WTC11 (cell line): Measurements from ENCODE around the gene DMD. TPM values are rescaled to one million over a fixed set of nuclear protein-coding genes. Genes with fewer than 3 reads are reported as not detected.

ENCODE experiments used
- ATAC-seq: fragments of 200-7000 bp; cut with Tn5 transposase; 2 replicates; pipeline ENCODE4 v1.10.0; 2021; ENCODE audit warnings: mild to moderate bottlenecking, moderate library complexity
- CTCF ChIA-PET: fragments of 300-600 bp; sonication (Branson Sonifier 250); formaldehyde crosslinking; loops from one replicate; lab custom pipeline; 2021; ENCODE audit warnings: antibody characterized with exemption; lab: Charles Lee
- POLR2A ChIA-PET: fragments of 350-600 bp; sonication (Branson Sonifier 250); formaldehyde crosslinking; loops from one replicate; lab custom pipeline; 2021; ENCODE audit warnings: antibody characterized with exemption; lab: Charles Lee
- DNase-seq: peaks from one replicate; pipeline ENCODE4 v3.0.0; 2021; ENCODE audit warnings: low spot score
- H3K27ac Mint-ChIP-seq: 2 replicates; pipeline ENCODE4 v1.8.0; 2021; ENCODE audit warnings: mixed read lengths
- H3K27me3 Mint-ChIP-seq: 2 replicates; pipeline ENCODE4 v1.8.0; 2021; ENCODE audit warnings: low read depth, mild to moderate bottlenecking, moderate library complexity, mixed read lengths
- H3K36me3 Mint-ChIP-seq: 2 replicates; pipeline ENCODE4 v1.8.0; 2021; ENCODE audit warnings: mixed read lengths
- H3K4me1 Mint-ChIP-seq: 2 replicates; pipeline ENCODE4 v1.8.0; 2022; ENCODE audit warnings: mixed read lengths
- H3K4me3 Mint-ChIP-seq: 2 replicates; pipeline ENCODE4 v1.8.0; 2021; ENCODE audit warnings: mild to moderate bottlenecking, moderate library complexity, mixed read lengths
- H3K9me3 Mint-ChIP-seq: 2 replicates; pipeline ENCODE4 v1.8.0; 2021; ENCODE audit warnings: mixed read lengths
- ATF1 ChIP-seq: sonication (generic); formaldehyde crosslinking; IDR thresholded peaks from 2 replicates; pipeline ENCODE4 v1.8.1; 2023; ENCODE audit warnings: mild to moderate bottlenecking, moderate library complexity, missing genetic modification reagents
- CREB1 ChIP-seq: sonication (generic); formaldehyde crosslinking; IDR thresholded peaks from 2 replicates; pipeline ENCODE4 v1.8.0; 2023; ENCODE audit warnings: mild to moderate bottlenecking, missing genetic modification reagents
- EMX1 ChIP-seq: fragments of 250-450 bp; sonication (Bioruptor Pico); IDR thresholded peaks from 2 replicates; pipeline ENCODE4 v1.8.0; 2021; ENCODE audit warnings: mild to moderate bottlenecking
- FOXJ3 ChIP-seq: sonication (generic); formaldehyde crosslinking; IDR thresholded peaks from 2 replicates; pipeline ENCODE4 v1.9.0; 2021; ENCODE audit warnings: missing genetic modification reagents, mild to moderate bottlenecking, borderline replicate concordance
- JUN ChIP-seq: sonication (generic); formaldehyde crosslinking; IDR thresholded peaks from 2 replicates; pipeline ENCODE4 v1.8.0; 2023; ENCODE audit warnings: mild to moderate bottlenecking, missing genetic modification reagents
- SMAD3 ChIP-seq: sonication (generic); formaldehyde crosslinking; IDR thresholded peaks from 2 replicates; pipeline ENCODE4 v1.8.0; 2022; ENCODE audit warnings: missing genetic modification reagents, mild to moderate bottlenecking, borderline replicate concordance
- TCF7 ChIP-seq: sonication (generic); formaldehyde crosslinking; IDR thresholded peaks from 2 replicates; pipeline ENCODE4 v1.8.0; 2022; ENCODE audit warnings: mild to moderate bottlenecking, low read depth, missing genetic modification reagents, moderate library complexity
- TEAD1 ChIP-seq: sonication (generic); formaldehyde crosslinking; IDR thresholded peaks from 2 replicates; pipeline ENCODE4 v1.8.0; 2022; ENCODE audit warnings: mild to moderate bottlenecking, missing genetic modification reagents
- ZNF121 ChIP-seq: sonication (generic); formaldehyde crosslinking; IDR thresholded peaks from 2 replicates; pipeline ENCODE4 v1.8.0; 2023; ENCODE audit warnings: missing genetic modification reagents
- ZNF396 ChIP-seq: fragments of 250-450 bp; sonication (Bioruptor Pico); IDR thresholded peaks from 2 replicates; pipeline ENCODE4 v1.8.0; 2021; ENCODE audit warnings: mild to moderate bottlenecking, moderate library complexity, borderline replicate concordance
- total RNA-seq: library from RNA; stranded (reverse); gene quantifications from 3 replicates; pipeline ENCODE4 v1.2.3, GENCODE V29; 2021
- TF ChIP-seq, protein P1 (sequence below): sonication (generic); formaldehyde crosslinking; conservative IDR thresholded peaks from 2 replicates; pipeline ENCODE4 v1.8.1; 2022; ENCODE audit warnings: mild to moderate bottlenecking, missing genetic modification reagents
- TF ChIP-seq, protein P2 (sequence below): sonication (generic); formaldehyde crosslinking; IDR thresholded peaks from 2 replicates; pipeline ENCODE4 v1.8.0; 2022; ENCODE audit warnings: mild to moderate bottlenecking, missing genetic modification reagents
- TF ChIP-seq, protein P3 (sequence below): fragments of 250-450 bp; sonication (Bioruptor Pico); IDR thresholded peaks from 2 replicates; pipeline ENCODE4 v1.9.0; 2021; ENCODE audit warnings: moderate library complexity, mild to moderate bottlenecking, inconsistent platforms, borderline replicate concordance
- TF ChIP-seq, protein P4 (sequence below): fragments of 250-450 bp; sonication (Bioruptor Pico); IDR thresholded peaks from 2 replicates; pipeline ENCODE4 v1.9.0; 2021; ENCODE audit warnings: mild to moderate bottlenecking
- TF ChIP-seq, protein P5 (sequence below): sonication (generic); formaldehyde crosslinking; IDR thresholded peaks from 2 replicates; pipeline ENCODE4 v1.8.0; 2023; ENCODE audit warnings: missing genetic modification reagents
- TF ChIP-seq, protein P6 (sequence below): fragments of 250-450 bp; sonication (Bioruptor Pico); conservative IDR thresholded peaks from 2 replicates; pipeline ENCODE4 v1.9.0; 2021; ENCODE audit warnings: mild to moderate bottlenecking
- TF ChIP-seq, protein P7 (sequence below): sonication (generic); formaldehyde crosslinking; IDR thresholded peaks from 2 replicates; pipeline ENCODE4 v1.8.0; 2022; ENCODE audit warnings: mild to moderate bottlenecking, missing genetic modification reagents

The DMD gene
- total RNA-seq, 1 experiment from 2014 or later, result 9.1 TPM

DNA sequence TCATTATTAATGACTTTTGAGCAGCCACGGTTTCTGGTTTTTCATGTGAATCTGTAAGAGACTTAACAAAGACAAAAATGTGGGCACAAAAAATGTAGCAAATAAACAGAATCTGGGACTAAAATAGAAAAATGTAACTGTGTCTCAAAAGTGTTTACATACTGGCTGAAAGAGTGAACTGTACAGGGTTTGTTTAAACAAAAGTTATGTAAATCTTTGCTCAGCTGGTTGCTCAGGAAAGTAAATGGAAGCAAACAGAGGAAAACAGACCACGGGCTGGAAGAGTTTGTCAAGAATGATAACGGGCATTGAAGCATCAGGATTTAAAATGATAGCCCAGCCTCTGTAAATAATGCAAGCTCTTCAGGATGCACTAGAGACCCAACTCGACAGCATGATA, 1217.7 kb downstream of the DMD start:
- POLR2A ChIA-PET, result no interaction called here
- DNase-seq, result no peak

DNA sequence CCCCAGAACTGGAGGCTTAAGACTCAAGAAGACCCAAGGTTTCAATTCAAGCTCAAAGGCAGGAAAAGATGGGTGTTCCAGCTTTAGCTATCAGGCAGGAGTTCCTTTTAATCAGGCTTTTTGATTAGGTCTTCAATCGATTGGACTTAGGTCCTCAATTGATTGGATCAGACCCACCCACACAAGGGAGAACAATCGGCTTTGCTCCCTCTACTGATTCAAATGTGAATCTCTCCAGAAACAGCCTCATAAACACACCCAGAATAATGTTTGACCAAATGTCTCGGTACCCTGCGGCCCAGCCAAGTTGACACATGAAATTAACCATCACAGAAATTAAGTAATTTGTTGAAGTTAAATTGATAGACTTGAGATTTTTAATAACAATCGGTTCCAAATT, 1222.4 kb downstream of the DMD start:
- ChIA-PET CTCF (no interaction called here), POLR2A (no interaction called here)
- Mint-ChIP-seq H3K4me1 (no peaks in the 10 kb centered on the region), H3K4me3 (no peak overlapping the region), H3K27ac (no peak overlapping the region)
- ATAC-seq (no peak), DNase-seq (no peak)
- TF ChIP-seq JUN (CRISPR knock-in tag), result no peak
- TF ChIP-seq, protein P1, sequence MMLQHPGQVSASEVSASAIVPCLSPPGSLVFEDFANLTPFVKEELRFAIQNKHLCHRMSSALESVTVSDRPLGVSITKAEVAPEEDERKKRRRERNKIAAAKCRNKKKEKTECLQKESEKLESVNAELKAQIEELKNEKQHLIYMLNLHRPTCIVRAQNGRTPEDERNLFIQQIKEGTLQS (CRISPR knock-in tag), result no peak
- no peak for TF ChIP-seq EMX1 (CRISPR knock-in tag)
- TF ChIP-seq, protein P2, sequence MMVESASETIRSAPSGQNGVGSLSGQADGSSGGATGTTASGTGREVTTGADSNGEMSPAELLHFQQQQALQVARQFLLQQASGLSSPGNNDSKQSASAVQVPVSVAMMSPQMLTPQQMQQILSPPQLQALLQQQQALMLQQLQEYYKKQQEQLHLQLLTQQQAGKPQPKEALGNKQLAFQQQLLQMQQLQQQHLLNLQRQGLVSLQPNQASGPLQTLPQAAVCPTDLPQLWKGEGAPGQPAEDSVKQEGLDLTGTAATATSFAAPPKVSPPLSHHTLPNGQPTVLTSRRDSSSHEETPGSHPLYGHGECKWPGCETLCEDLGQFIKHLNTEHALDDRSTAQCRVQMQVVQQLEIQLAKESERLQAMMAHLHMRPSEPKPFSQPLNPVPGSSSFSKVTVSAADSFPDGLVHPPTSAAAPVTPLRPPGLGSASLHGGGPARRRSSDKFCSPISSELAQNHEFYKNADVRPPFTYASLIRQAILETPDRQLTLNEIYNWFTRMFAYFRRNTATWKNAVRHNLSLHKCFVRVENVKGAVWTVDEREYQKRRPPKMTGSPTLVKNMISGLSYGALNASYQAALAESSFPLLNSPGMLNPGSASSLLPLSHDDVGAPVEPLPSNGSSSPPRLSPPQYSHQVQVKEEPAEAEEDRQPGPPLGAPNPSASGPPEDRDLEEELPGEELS (CRISPR knock-in tag), result no peak
- no peak for TF ChIP-seq ZNF396 (CRISPR knock-in tag)
- TF ChIP-seq SMAD3, result no peak
- TF ChIP-seq, protein P3, sequence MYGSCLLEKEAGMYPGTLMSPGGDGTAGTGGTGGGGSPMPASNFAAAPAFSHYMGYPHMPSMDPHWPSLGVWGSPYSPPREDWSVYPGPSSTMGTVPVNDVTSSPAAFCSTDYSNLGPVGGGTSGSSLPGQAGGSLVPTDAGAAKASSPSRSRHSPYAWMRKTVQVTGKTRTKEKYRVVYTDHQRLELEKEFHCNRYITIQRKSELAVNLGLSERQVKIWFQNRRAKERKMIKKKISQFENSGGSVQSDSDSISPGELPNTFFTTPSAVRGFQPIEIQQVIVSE (CRISPR knock-in tag), result no peak
- no peak for TF ChIP-seq TCF7 (CRISPR knock-in tag)
- no peak for TF ChIP-seq ATF1 (CRISPR knock-in tag)
- TF ChIP-seq, protein P4, sequence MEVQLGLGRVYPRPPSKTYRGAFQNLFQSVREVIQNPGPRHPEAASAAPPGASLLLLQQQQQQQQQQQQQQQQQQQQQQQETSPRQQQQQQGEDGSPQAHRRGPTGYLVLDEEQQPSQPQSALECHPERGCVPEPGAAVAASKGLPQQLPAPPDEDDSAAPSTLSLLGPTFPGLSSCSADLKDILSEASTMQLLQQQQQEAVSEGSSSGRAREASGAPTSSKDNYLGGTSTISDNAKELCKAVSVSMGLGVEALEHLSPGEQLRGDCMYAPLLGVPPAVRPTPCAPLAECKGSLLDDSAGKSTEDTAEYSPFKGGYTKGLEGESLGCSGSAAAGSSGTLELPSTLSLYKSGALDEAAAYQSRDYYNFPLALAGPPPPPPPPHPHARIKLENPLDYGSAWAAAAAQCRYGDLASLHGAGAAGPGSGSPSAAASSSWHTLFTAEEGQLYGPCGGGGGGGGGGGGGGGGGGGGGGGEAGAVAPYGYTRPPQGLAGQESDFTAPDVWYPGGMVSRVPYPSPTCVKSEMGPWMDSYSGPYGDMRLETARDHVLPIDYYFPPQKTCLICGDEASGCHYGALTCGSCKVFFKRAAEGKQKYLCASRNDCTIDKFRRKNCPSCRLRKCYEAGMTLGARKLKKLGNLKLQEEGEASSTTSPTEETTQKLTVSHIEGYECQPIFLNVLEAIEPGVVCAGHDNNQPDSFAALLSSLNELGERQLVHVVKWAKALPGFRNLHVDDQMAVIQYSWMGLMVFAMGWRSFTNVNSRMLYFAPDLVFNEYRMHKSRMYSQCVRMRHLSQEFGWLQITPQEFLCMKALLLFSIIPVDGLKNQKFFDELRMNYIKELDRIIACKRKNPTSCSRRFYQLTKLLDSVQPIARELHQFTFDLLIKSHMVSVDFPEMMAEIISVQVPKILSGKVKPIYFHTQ (CRISPR knock-in tag), result no peak
- no peak for TF ChIP-seq ZNF121
- TF ChIP-seq, all 79 proteins: peak for 0
- no peaks in the 10 kb centered on the region for H3K27me3 Mint-ChIP-seq
- H3K9me3 Mint-ChIP-seq, result peaks cover 22% of the 10 kb centered on the region
- H3K36me3 Mint-ChIP-seq, result 0 out of 2 replicates have a peak, but pooled peaks cover 3% of the 10 kb centered on the region

More for the DNA sequence above, 1217.7 kb downstream of the DMD start:
- 0 out of 2 replicates have a peak, but pooled peaks cover 3% of the 10 kb centered on the region for H3K36me3 Mint-ChIP-seq
- no peaks in the 10 kb centered on the region for H3K27me3 Mint-ChIP-seq
- H3K4me3 Mint-ChIP-seq, result no peak overlapping the region
- no peaks in the 10 kb centered on the region for H3K4me1 Mint-ChIP-seq
- no peak for ATAC-seq
- CTCF ChIA-PET, result no interaction called here
- no peak overlapping the region for H3K27ac Mint-ChIP-seq
- TF ChIP-seq, protein P5, sequence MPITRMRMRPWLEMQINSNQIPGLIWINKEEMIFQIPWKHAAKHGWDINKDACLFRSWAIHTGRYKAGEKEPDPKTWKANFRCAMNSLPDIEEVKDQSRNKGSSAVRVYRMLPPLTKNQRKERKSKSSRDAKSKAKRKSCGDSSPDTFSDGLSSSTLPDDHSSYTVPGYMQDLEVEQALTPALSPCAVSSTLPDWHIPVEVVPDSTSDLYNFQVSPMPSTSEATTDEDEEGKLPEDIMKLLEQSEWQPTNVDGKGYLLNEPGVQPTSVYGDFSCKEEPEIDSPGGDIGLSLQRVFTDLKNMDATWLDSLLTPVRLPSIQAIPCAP, result no peak
- TF ChIP-seq FOXJ3 (CRISPR knock-in tag) (no peak), TEAD1 (no peak), CREB1 (no peak)
- TF ChIP-seq, protein P6, sequence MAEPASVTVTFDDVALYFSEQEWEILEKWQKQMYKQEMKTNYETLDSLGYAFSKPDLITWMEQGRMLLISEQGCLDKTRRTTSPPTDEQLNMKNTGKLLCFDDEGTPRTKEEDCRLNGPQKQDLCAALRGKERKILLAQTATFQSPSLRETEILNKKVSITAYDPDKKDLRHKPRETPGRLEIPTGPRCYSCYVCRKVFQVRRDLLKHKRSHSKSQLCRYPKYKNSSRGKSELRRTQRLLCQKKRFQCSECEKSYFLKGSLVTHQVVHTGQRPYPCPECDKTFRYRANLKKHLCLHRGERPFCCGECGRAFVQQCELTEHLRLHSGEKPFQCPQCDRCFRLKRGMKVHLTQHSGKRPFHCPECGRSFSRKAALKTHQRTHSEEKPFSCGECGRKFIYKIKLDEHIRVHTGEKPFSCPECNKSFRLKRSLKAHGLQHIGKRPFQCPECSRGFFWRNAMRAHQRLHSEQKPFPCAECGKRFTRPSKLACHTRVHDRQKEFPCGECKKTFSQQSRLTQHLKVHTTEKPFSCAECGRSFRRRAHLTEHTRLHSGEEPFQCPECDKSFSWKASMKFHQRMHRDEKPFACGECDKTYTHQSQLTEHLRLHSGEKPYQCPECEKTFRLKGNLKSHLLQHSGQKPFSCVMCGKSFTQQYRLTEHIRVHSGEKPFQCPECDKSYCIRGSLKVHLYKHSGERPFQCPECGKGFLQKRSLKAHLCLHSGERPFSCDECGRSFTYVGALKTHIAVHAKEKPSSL (CRISPR knock-in tag), result no peak
- TF ChIP-seq, protein P7, sequence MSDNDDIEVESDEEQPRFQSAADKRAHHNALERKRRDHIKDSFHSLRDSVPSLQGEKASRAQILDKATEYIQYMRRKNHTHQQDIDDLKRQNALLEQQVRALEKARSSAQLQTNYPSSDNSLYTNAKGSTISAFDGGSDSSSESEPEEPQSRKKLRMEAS (CRISPR knock-in tag), result no peak
- peaks cover 11% of the 10 kb centered on the region for H3K9me3 Mint-ChIP-seq
